HCT116 (cell line): ENCODE data around the gene ASIP. TPM values are rescaled to one million over a fixed set of nuclear protein-coding genes. Genes with fewer than 3 reads are reported as not detected.

ENCODE experiments used
- ATAC-seq: fragments of 200-7000 bp; cut with Tn5 transposase; 2 replicates; pipeline ENCODE4 v1.9.1; 2020; ENCODE audit warnings: mild to moderate bottlenecking, moderate library complexity
- BruUV-seq: library from RNA; stranded (reverse); fragments of 400-500 nt; replicated peaks from 2 replicates; lab custom pipeline; 2021; lab: Mats Ljungman, UMichigan
- CTCF ChIA-PET: fragments of 300-600 bp; sonication (Branson Sonifier 250); formaldehyde crosslinking; loops from one replicate; lab custom pipeline; 2021; ENCODE audit warnings: antibody characterized with exemption; lab: Charles Lee
- POLR2A ChIA-PET: fragments of 300-600, 350-600 bp; sonication (Branson Sonifier 250); formaldehyde crosslinking; loops from one replicate; lab custom pipeline; 2021; ENCODE audit warnings: antibody characterized with exemption; lab: Charles Lee
- RAD21 ChIA-PET, 2 experiments: fragments of 300-600 bp; sonication (Branson Sonifier 250); formaldehyde crosslinking; loops; one replicate each; lab custom pipeline; 2023; ENCODE audit warnings: low total read pairs in 2 of 2; ENCODE audit not compliant: uncharacterized antibody in 2 of 2, unreplicated experiment in 2 of 2, low non-redundant PET in 1 of 2; lab: Charles Lee
- DNase-seq: peaks from one replicate; pipeline ENCODE4 v3.0.0-alpha.2; 2010; ENCODE audit warnings: low read depth, low spot score
- H2AFZ ChIP-seq: fragments of 200-600 bp; shearing (Covaris generic), sonication (generic); 2 replicates; pipeline ENCODE4 v1.6.1; 2017; ENCODE audit warnings: low read depth, mixed run types, mixed read lengths, antibody characterized with exemption, low read length; ENCODE audit not compliant: poor library complexity, severe bottlenecking
- H3K27ac ChIP-seq: 2 replicates; pipeline ENCODE4 v1.5.1; 2012; ENCODE audit warnings: low read depth, low read length
- H3K27me3 ChIP-seq: fragments of 200-600 bp; sonication (generic); 2 replicates; pipeline ENCODE4 v1.6.1; 2016; ENCODE audit warnings: mixed run types, low read length, mixed read lengths; ENCODE audit not compliant: insufficient read depth
- H3K36me3 ChIP-seq, 2 experiments: fragments of 200-500 bp in 1 of 2; fragments of 200-600 bp in 1 of 2; sonication (Bioruptor generic) in 1 of 2; sonication (generic) in 1 of 2; 2 replicates each; pipeline versions ENCODE4 v1.5.1 to v1.6.1; 2014 to 2016; ENCODE audit warnings: low read length in 2 of 2, inconsistent platforms in 1 of 2, mixed read lengths in 1 of 2, mixed run types in 1 of 2; ENCODE audit not compliant: insufficient read depth in 2 of 2, control insufficient read depth in 1 of 2
- H3K4me1 ChIP-seq, 2 experiments: fragments of 200-600 bp in 1 of 2; sonication (generic) in 1 of 2; 2 replicates each; pipeline versions ENCODE4 v1.5.1 to v1.6.1; 2012 to 2017; ENCODE audit warnings: low read length in 2 of 2, inconsistent platforms in 1 of 2, mild to moderate bottlenecking in 1 of 2, mixed read lengths in 1 of 2, mixed run types in 1 of 2, moderate library complexity in 1 of 2; ENCODE audit not compliant: insufficient read depth in 2 of 2, control insufficient read depth in 1 of 2
- H3K4me2 ChIP-seq: fragments of 200-600 bp; sonication (generic); 2 replicates; pipeline ENCODE4 v1.6.1; 2017; ENCODE audit warnings: mixed run types, low read length, mixed read lengths
- H3K4me3 ChIP-seq, 2 experiments: fragments of 200-600 bp in 1 of 2; sonication (generic) in 1 of 2; replicated peaks in 1 of 2; 2 replicates each; pipeline ENCODE4 v1.5.1; 2011 to 2016; ENCODE audit warnings: low read length in 2 of 2, control low read depth in 1 of 2, low read depth in 1 of 2, mild to moderate bottlenecking in 1 of 2, mixed read lengths in 1 of 2, mixed run types in 1 of 2
- H3K79me2 ChIP-seq: fragments of 200-600 bp; sonication (generic); 2 replicates; pipeline ENCODE4 v1.6.1; 2017; ENCODE audit warnings: mild to moderate bottlenecking, mixed run types, low read length, moderate library complexity, mixed read lengths; ENCODE audit not compliant: insufficient read depth
- H3K9ac ChIP-seq: fragments of 200-600 bp; sonication (generic); 2 replicates; pipeline ENCODE4 v1.6.1; 2016; ENCODE audit warnings: low read length, mixed read lengths
- H3K9me2 ChIP-seq: fragments of 200-600 bp; sonication (generic), shearing (Covaris generic); 2 replicates; pipeline ENCODE4 v1.6.1; 2017; ENCODE audit warnings: mixed run types, mild to moderate bottlenecking, moderate library complexity; ENCODE audit not compliant: insufficient read depth
- H3K9me3 ChIP-seq, 2 experiments: fragments of 200-500 bp in 1 of 2; fragments of 200-600 bp in 1 of 2; sonication (Bioruptor generic) in 1 of 2; sonication (generic) in 1 of 2; 2 replicates each; pipeline ENCODE4 v1.6.1; 2014 to 2017; ENCODE audit warnings: low read length in 2 of 2, mixed read lengths in 2 of 2, inconsistent platforms in 1 of 2, low read depth in 1 of 2, mild to moderate bottlenecking in 1 of 2, mixed run types in 1 of 2, moderate library complexity in 1 of 2; ENCODE audit not compliant: control insufficient read depth in 1 of 2, insufficient read depth in 1 of 2
- H4K20me1 ChIP-seq: fragments of 200-600 bp; sonication (generic), shearing (Covaris generic); 2 replicates; pipeline ENCODE4 v1.6.1; 2017; ENCODE audit warnings: mixed run types, mild to moderate bottlenecking, moderate library complexity; ENCODE audit not compliant: insufficient read depth
- CEBPB ChIP-seq: IDR thresholded peaks from 2 replicates; pipeline ENCODE4 v1.6.1; 2012; ENCODE audit warnings: low read depth
- CTCF ChIP-seq, 3 experiments: fragments of 200-600 bp in 1 of 3; sonication (generic) in 1 of 3; IDR thresholded peaks in 2 of 3; conservative IDR thresholded peaks in 1 of 3; 2 replicates each; pipeline ENCODE4 v1.5.1; 2012 to 2017; ENCODE audit warnings: low read depth in 2 of 3, low read length in 2 of 3, antibody characterized with exemption in 1 of 3, borderline replicate concordance in 1 of 3, control low read depth in 1 of 3, mild to moderate bottlenecking in 1 of 3, mixed read lengths in 1 of 3, mixed run types in 1 of 3, moderate library complexity in 1 of 3; ENCODE audit not compliant: insufficient read depth in 1 of 3
- ELF1 ChIP-seq: IDR thresholded peaks from 2 replicates; pipeline ENCODE4 v1.6.1; 2012; ENCODE audit warnings: low read depth, borderline replicate concordance
- EZH2 ChIP-seq: fragments of 200-600 bp; sonication (generic); IDR thresholded peaks from 2 replicates; pipeline ENCODE4 v1.6.1; 2017; ENCODE audit warnings: antibody characterized with exemption, mixed run types
- EZH2phosphoT487 ChIP-seq: fragments of 200-600 bp; IDR thresholded peaks from 2 replicates; pipeline ENCODE4 v1.6.1; 2018; ENCODE audit warnings: antibody characterized with exemption, borderline replicate concordance
- FOSL1 ChIP-seq: IDR thresholded peaks from 2 replicates; pipeline ENCODE4 v1.6.1; 2012; ENCODE audit warnings: low read depth
- JUND ChIP-seq: IDR thresholded peaks from 2 replicates; pipeline ENCODE4 v1.6.1; 2012
- POLR2AphosphoS5 ChIP-seq: IDR thresholded peaks from 2 replicates; pipeline ENCODE4 v1.6.1; 2011; ENCODE audit warnings: mild to moderate bottlenecking, low read depth, low read length, moderate library complexity
- RAD21 ChIP-seq: IDR thresholded peaks from 2 replicates; pipeline ENCODE4 v1.6.1; 2012; ENCODE audit warnings: low read depth, mild to moderate bottlenecking
- REST ChIP-seq: IDR thresholded peaks from 2 replicates; pipeline ENCODE4 v1.6.1; 2012; ENCODE audit warnings: low read depth
- SRF ChIP-seq: IDR thresholded peaks from 2 replicates; pipeline ENCODE4 v1.6.1; 2012; ENCODE audit warnings: low read depth
- intact Hi-C: fragments of 100-400 bp; cut with micrococcal nuclease; formaldehyde crosslinking; loops from 2 replicates; pipeline ENCODE4 v1.10.0; 2022
- total RNA-seq: library from RNA; stranded (reverse); gene quantifications from one replicate; pipeline ENCODE4 v1.2.1, GENCODE V29; 2021; ENCODE audit not compliant: unreplicated experiment
- TF ChIP-seq, protein P1 (sequence below): IDR thresholded peaks from 2 replicates; pipeline ENCODE4 v1.6.1; 2012
- TF ChIP-seq, protein P2 (sequence below): IDR thresholded peaks from 2 replicates; pipeline ENCODE4 v1.6.1; 2012

The ASIP gene
- total RNA-seq, 1 experiment from 2014 or later = not detected

DNA sequence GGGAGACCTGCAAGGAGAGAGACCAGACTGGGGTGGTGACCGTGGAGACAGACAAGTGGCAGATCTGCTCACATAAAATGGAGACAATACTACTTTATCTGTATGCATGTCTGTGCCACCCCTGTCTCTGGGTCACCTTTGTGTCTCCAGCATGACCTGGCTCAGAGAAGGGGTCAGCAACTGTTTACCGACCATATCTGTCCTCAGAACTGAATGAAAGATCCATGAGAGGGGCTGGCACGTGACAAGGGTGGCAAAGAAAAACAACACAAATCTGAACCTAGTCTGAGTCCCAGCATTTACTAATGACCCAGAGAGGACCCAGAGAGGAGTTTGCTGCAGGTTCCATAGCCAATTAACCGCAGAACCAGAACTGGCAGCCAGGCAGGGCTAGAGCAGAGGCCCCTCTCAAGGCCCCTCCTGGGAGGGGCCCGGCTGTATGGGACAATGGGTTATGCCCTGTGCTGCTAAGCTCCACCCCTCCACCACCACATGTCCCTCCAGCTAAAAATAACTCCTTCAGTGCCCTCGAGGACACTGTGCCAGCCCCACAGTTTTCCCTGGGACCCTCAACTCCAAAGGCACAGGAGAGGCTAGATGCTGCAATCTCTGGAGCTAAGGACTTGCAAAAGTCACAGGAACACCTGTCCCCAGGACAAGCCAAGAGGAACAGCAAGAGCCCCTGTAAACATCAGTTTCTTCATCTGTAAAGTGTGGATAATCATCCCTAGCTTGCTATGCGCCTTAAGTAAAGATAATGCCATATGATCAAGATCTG is 59.8 kb downstream of the ASIP start:
- no TSS peak for BruUV-seq
- Histone ChIP-seq H2AFZ (no peak overlapping the region), H3K36me3 (peaks cover 0 to 25% of the 10 kb centered on the region in 2 experiments; a peak in 2 of 4 replicates), H3K4me3 (peak overlapping the region; percentile 55 to 80; a peak in 3 of 4 replicates), H4K20me1 (peaks cover 11% of the 10 kb centered on the region; the same call in 1 of the 2 replicates), H3K9me3 (no peaks in the 10 kb centered on the region), H3K27me3 (no peaks in the 10 kb centered on the region), H3K4me1 (peaks cover 13 to 45% of the 10 kb centered on the region in 2 experiments), H3K4me2 (peak overlapping the region; percentile 73), H3K79me2 (peaks cover 67% of the 10 kb centered on the region), H3K9me2 (no peaks in the 10 kb centered on the region), H3K27ac (peak overlapping the region; percentile 28; the same call in 1 of the 2 replicates), H3K9ac (peak overlapping the region; percentile 97)
- TF ChIP-seq, protein P1, sequence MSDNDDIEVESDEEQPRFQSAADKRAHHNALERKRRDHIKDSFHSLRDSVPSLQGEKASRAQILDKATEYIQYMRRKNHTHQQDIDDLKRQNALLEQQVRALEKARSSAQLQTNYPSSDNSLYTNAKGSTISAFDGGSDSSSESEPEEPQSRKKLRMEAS = no peak
- TF ChIP-seq EZH2phosphoT487 (no peak), REST (no peak), CTCF (IDR thresholded peaks at IDR 0.05 in 2 of 3, conservative IDR thresholded peaks at IDR 0.05 in 1 of 3; ENCODE audit: borderline replicate concordance in 1 of 3, insufficient read depth in 1 of 3, low read depth in 2 of 3, low read length in 2 of 3) (no peak), RAD21 (no peak), FOSL1 (no peak), EZH2 (no peak), POLR2AphosphoS5 (no peak), JUND (no peak), ELF1 (no peak), CEBPB (no peak), SRF (no peak)
- TF ChIP-seq, protein P2, sequence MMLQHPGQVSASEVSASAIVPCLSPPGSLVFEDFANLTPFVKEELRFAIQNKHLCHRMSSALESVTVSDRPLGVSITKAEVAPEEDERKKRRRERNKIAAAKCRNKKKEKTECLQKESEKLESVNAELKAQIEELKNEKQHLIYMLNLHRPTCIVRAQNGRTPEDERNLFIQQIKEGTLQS = no peak
- no peak for DNase-seq
- ChIA-PET RAD21 (no interaction called here), CTCF (interaction anchor here (1.0 to 4.3 kb wide), 2 partner anchors 13 to 222 kb away, joined by 4 to 26 read pairs; no protein-coding TSS in a partner anchor), POLR2A (interaction anchor here (1.3 kb wide), 2 partner anchors 10 to 183 kb away, joined by 3 to 4 read pairs; no protein-coding TSS in a partner anchor)
- intact Hi-C loops = no loop called here
- no peak for ATAC-seq
